Vagina (tissue), 2 donors: ENCODE results near the gene FAM186B.

ENCODE experiments used
- CTCF ChIP-seq, 3 experiments: fragments of 450-650 bp in 2 of 3; fragments of 200-600 bp in 1 of 3; sonication (generic) in 1 of 3; IDR thresholded peaks; one replicate each; pipeline ENCODE4 v1.5.1; 2017 to 2019; ENCODE audit warnings: antibody characterized with exemption in 3 of 3, mild to moderate bottlenecking in 2 of 3, moderate library complexity in 2 of 3
- POLR2A ChIP-seq, 2 donors: fragments of 450-650 bp; IDR thresholded peaks; one replicate each; pipeline ENCODE4 v1.6.1; 2017; ENCODE audit warnings: antibody characterized with exemption in 2 of 2, mild to moderate bottlenecking in 2 of 2, moderate library complexity in 2 of 2

- no peak for TF ChIP-seq CTCF (IDR thresholded peaks at IDR 0.05)
- TF ChIP-seq POLR2A (IDR thresholded peaks at IDR 0.05), result no peak
These were observed 11.2 kb upstream of the FAM186B start for GRCh38 chr12:49616533-49617219.
